Astrocyte of the spinal cord (primary cell): ENCODE measurements around the gene PGAP3.
"Not testable (repeated sequence)": the region's sequence is repeated elsewhere in the genome, so short reads cannot be mapped to it uniquely, and the experiment has no call there.

ENCODE experiments used
- DNase-seq: peaks from one replicate; pipeline ENCODE4 v3.0.0; 2011; ENCODE audit warnings: low read depth, low spot score
- H3K4me3 ChIP-seq: 2 replicates; pipeline ENCODE4 v1.5.1; 2011; ENCODE audit warnings: low read depth, mild to moderate bottlenecking, low read length, moderate library complexity
- CTCF ChIP-seq: IDR thresholded peaks from 2 replicates; pipeline ENCODE4 v1.5.1; 2012; ENCODE audit warnings: low read depth, mild to moderate bottlenecking, low read length, inconsistent platforms
- in situ Hi-C: cut with HindIII; loops from 2 replicates; pipeline ENCODE4 v1.10.0; 2017; ENCODE audit warnings: low sequenced_read_pairs

Gene PGAP3

GRCh38 chr17:39730095-39730921, 42.5 kb upstream of the PGAP3 start, which contains the start of gene MIEN1:
Gene MIEN1, minus strand, starts transcription at chr17:39730532. Its CDS starts 37 bp downstream, at chr17:39730495.
- H3K4me3 ChIP-seq = peak within 1 kb of the TSS; percentile 76
- peak; percentile 75 for TF ChIP-seq CTCF
- DNase-seq = peak; percentile 77
- in situ Hi-C loops = no loop called here

DNA sequence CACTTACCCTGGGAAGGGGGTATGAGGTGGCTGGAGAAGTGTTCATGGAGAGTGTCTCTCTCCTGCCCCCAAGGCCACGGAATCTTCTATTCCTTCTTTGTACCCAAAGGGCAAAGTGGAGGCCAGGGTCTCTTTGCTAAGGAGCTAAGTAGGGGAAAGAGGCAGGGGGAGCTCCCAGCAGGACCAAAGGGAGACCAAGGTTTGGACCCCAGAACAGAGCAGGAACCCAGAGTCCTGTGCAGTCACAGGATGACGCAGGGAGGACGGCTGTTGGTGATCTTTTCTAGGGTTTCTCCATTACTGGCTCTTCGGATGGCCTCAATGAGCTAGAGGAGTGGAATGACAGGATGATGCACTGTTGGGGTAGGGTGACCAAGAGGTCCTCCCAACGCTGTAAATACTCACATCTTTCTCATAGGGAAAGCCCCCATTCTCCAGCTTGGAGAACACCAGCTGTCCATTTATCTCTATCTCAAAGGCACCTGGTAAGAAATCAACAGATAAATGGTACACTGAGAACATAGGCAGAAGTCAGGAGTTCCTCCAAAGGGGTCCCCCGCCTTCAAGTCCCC, 41.5 kb upstream of the PGAP3 start:
- peak overlapping the region; percentile 76 for H3K4me3 ChIP-seq
- TF ChIP-seq CTCF = no peak
- in situ Hi-C loops = no loop called here
- no peak for DNase-seq

DNA sequence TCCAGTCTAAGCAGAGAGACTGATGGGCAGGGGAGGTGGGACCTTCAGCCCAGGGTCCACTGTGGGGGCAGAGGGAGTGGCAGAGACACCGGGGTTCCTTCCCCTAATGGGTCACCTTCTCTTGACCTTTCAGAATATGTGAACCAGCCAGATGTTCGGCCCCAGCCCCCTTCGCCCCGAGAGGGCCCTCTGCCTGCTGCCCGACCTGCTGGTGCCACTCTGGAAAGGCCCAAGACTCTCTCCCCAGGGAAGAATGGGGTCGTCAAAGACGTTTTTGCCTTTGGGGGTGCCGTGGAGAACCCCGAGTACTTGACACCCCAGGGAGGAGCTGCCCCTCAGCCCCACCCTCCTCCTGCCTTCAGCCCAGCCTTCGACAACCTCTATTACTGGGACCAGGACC, 39.7 kb upstream of the PGAP3 start:
- in situ Hi-C loops = no loop called here
- no peak for DNase-seq
- no peak for TF ChIP-seq CTCF
- no peak overlapping the region for H3K4me3 ChIP-seq

GRCh38 chr17:39726617-39727016, 38.8 kb upstream of the PGAP3 start:
- no peak for TF ChIP-seq CTCF
- DNase-seq = no peak
- in situ Hi-C loops = no loop called here
- no peak overlapping the region for H3K4me3 ChIP-seq

GRCh38 chr17:39725923-39726322, 38.1 kb upstream of the PGAP3 start:
- in situ Hi-C loops, H3K4me3 ChIP-seq, DNase-seq: not testable (repeated sequence)

GRCh38 chr17:39724731-39725130, 36.9 kb upstream of the PGAP3 start:
- TF ChIP-seq CTCF = no peak
- in situ Hi-C loops = no loop called here
- DNase-seq = no peak
- H3K4me3 ChIP-seq = no peak overlapping the region
